GM12864 (cell line): ENCODE data around the gene LRRTM4.

ENCODE experiments used
- DNase-seq: peaks from one replicate; pipeline ENCODE4 v3.0.0-alpha.2; 2011; ENCODE audit warnings: low read depth
- H3K4me3 ChIP-seq: 2 replicates; pipeline ENCODE4 v1.5.1; 2011; ENCODE audit warnings: mild to moderate bottlenecking, low read depth, low read length, control low read depth
- TF ChIP-seq, protein P1 (sequence below): IDR thresholded peaks from 2 replicates; pipeline ENCODE4 v1.5.1; 2011; ENCODE audit warnings: low read depth, mild to moderate bottlenecking, moderate library complexity, low read length, control low read depth, inconsistent platforms; ENCODE audit errors: missing control alignments

Gene LRRTM4

DNA sequence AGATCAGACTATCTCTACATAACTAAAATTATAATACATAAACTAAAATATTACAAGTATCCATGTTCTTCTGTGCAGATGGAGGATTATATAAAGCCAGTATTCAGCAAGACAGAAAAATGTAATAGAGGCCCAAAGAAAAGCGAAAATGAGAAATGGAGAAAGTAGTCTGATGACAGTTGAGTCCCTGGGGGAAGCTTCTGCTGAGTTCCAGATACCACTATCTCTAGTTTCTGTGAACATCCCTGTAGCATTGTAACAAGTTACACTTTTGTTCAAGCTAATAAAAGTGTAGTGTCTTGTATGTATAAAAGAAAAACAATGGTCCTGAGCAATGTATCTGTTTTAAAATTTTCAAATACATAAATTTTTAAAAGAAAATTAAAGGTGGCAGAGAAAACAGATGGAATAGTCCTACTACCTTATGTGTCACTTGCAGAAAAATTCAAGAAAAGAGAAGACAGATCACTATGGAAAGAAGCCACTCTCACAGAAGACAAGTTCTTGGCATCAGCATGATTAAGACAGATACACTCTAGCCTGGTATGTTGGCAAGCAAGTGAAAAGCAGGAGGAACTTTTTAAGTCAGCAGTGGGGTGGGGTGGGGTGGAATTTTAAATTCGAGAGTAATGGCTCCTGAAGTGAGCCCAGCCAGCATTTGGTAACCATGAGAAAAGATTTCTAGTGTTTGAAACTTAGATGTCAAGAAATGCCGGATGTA lies 541.9 kb downstream of the LRRTM4 start:
- no peak for DNase-seq
- TF ChIP-seq, protein P1, sequence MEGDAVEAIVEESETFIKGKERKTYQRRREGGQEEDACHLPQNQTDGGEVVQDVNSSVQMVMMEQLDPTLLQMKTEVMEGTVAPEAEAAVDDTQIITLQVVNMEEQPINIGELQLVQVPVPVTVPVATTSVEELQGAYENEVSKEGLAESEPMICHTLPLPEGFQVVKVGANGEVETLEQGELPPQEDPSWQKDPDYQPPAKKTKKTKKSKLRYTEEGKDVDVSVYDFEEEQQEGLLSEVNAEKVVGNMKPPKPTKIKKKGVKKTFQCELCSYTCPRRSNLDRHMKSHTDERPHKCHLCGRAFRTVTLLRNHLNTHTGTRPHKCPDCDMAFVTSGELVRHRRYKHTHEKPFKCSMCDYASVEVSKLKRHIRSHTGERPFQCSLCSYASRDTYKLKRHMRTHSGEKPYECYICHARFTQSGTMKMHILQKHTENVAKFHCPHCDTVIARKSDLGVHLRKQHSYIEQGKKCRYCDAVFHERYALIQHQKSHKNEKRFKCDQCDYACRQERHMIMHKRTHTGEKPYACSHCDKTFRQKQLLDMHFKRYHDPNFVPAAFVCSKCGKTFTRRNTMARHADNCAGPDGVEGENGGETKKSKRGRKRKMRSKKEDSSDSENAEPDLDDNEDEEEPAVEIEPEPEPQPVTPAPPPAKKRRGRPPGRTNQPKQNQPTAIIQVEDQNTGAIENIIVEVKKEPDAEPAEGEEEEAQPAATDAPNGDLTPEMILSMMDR: no peak

GRCh38 chr2:76977846-76978727 lies 544.1 kb downstream of the LRRTM4 start:
- H3K4me3 ChIP-seq: no peak overlapping the region
- TF ChIP-seq, protein P1: no peak
- no peak for DNase-seq

More for the DNA sequence above, 541.9 kb downstream of the LRRTM4 start:
- H3K4me3 ChIP-seq: no peak overlapping the region

GRCh38 chr2:76975752-76976151 lies 546.4 kb downstream of the LRRTM4 start:
- no peak for DNase-seq

DNA sequence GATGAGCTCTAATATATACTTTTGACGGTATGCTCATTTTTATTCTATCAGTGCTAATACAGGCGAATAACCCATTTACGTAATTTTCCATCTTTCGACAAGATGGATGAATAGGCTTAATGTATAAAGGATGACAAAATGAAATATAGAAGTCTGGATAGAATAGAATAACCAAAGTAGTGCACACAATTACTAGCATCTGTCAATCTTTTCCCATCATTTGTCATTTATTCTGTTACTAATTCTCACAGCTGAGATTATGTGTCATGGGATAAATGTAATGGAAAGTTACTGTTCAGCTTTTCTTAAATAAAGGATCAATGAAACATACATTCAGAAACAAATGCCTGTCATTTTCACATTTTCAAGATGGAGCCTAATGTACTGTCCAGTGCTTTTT lies 548.6 kb downstream of the LRRTM4 start:
- H3K4me3 ChIP-seq: no peak overlapping the region
- TF ChIP-seq, protein P1: no peak
- no peak for DNase-seq

More at GRCh38 chr2:76975752-76976151, 546.4 kb downstream of the LRRTM4 start:
- no peak overlapping the region for H3K4me3 ChIP-seq
- TF ChIP-seq, protein P1: no peak

DNA sequence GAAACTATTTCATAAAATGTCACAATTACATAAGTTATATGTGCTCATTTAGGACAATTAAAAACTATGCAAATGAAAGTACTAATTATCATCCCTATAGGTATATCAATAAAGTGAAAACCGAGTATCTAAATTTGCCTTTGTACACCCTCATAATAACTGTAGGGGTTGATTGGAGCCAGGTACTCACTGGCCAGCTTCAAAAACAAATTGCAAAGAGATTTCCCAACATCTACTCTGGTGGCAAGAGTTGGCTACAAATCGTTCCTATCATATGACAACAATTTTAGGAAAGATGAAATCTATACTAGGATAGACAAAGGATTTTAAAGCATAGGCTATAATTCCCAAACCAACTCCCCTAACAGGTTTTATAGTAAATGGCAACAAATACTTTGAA lies 556.4 kb downstream of the LRRTM4 start:
- H3K4me3 ChIP-seq: no peak overlapping the region
- TF ChIP-seq, protein P1: no peak
- no peak for DNase-seq

DNA sequence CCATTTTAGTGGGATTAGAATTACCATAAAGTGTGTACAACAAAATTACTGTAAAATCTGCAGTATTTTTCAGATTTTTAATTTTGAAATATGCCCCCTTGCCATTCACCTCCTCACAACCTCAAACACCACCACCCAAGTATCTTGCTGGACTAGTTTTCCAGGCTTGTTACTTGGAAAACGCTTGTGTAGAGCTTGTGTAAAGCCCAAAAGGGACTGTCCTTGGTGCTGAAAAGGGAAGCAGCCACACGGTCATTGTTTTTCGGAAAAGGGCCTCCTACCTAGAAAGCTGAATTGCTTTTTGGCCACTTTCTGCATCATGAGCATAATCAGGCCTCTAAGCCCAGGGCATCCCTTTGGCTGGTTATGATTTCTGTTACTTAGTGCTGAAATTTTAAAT lies 563.4 kb downstream of the LRRTM4 start:
- DNase-seq: no peak
- TF ChIP-seq, protein P1: no peak
- no peak overlapping the region for H3K4me3 ChIP-seq
